Activated naive CD8-positive, alpha-beta T cell treated with anti-CD3 and anti-CD28 coated beads for 36 hours (primary cell): Measurements from ENCODE around the gene BCOR. TPM values are rescaled to one million over a fixed set of nuclear protein-coding genes. Genes with fewer than 3 reads are reported as not detected.

Source experiments
- DNase-seq: peaks from one replicate; pipeline ENCODE4 v3.0.0; 2021
- H3K27ac Mint-ChIP-seq: one replicate; pipeline ENCODE4 v1.8.0; 2022; ENCODE audit warnings: mild to moderate bottlenecking, moderate library complexity, mixed read lengths
- H3K27me3 Mint-ChIP-seq: one replicate; pipeline ENCODE4 v1.8.0; 2022; ENCODE audit warnings: mild to moderate bottlenecking, mixed read lengths
- H3K36me3 Mint-ChIP-seq: one replicate; pipeline ENCODE4 v1.8.0; 2021; ENCODE audit warnings: mild to moderate bottlenecking, mixed read lengths
- H3K4me1 Mint-ChIP-seq: one replicate; pipeline ENCODE4 v1.8.0; 2021; ENCODE audit warnings: mixed read lengths
- H3K4me3 Mint-ChIP-seq: one replicate; pipeline ENCODE4 v1.8.0; 2022; ENCODE audit warnings: mild to moderate bottlenecking, moderate library complexity, mixed read lengths
- H3K9me3 Mint-ChIP-seq: one replicate; pipeline ENCODE4 v1.8.0; 2022; ENCODE audit warnings: mixed read lengths
- total RNA-seq, 2 experiments: library from RNA; stranded (reverse); gene quantifications; one replicate each; pipeline ENCODE4 v1.2.3, GENCODE V29; 2021

Gene BCOR
- total RNA-seq, 2 experiments from 2014 or later = 32.3 to 36.0 TPM

DNA sequence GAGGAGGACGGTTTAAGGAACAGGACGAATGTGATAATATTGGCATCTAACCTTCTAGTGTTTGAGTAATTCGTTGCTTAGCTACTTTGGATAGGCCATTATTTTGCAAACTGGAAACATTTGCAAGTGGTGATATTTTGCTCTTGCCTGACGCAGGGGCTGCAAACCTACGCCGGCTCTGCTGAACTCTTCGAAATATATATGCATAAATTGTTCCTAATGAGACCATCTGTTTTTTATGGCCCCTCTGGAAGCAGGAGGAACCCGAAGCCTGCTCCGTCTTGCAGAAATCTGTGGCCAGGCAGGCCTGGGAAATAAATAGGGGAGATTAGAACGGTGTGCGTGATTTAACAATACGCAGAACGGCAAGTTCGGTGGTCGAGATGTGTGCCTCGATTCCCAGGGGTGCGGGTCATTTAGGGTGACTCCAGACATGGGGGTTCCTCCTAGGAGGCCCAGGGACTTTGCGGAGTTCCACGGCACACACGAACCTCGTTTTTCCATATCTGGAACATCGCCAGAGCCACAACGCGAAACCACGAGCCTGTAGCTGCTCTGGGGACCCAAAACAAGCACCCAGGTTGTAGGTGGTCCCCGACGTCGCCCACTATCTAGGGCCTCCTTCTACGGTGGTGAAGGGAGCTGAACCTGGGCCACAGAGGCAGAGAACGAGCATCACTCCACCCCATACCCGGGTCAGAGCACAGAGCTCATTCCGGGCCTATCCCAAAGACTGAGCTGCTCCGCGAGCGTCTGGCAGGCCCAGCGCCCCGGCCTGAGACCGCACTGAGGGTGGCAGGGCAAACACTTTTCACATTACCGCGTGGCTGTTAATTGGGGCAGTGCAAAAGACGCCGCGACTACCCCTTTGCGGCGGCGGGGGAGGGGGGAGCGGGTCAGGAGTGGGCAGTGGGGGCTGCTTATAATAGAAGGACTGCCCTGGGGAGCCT, 89.7 kb downstream of the BCOR start:
- Mint-ChIP-seq H3K27me3 (peaks cover 43% of the 10 kb centered on the region), H3K4me1 (peaks cover 26% of the 10 kb centered on the region), H3K27ac (no peak overlapping the region), H3K4me3 (no peak overlapping the region), H3K9me3 (no peaks in the 10 kb centered on the region), H3K36me3 (no peaks in the 10 kb centered on the region)
- DNase-seq = no peak

DNA sequence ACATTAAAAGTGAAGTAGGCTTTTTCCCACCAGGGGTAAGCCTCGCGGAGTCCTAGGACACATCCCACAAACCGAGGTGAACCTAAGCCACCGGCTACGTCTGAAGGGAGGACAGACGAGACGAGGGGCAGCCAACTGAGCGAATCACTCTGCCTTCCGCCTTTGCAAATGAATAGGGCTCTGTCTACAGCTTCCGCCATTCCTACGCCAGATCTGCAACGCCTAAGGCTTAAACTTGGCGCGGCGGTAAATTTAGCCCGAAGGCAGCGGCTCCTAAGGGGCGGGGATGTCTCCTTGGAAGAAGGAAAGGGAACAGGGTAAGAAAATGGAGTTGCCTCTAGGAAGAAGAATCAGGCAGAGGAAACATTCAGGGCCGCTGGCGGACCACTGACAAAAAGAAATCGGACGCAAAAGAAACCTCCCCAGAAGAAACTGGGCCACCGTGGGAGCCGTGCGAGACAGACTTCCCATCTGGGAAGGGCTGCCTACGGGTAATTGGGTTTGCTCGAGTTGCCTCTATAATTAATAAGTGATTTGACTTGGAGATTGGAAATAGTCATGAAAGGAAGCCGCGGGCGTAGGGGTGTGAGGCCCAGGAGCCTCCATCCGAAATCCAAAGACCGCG, 90.5 kb downstream of the BCOR start:
- no peak for DNase-seq
- Mint-ChIP-seq H3K27me3 (peaks cover 39% of the 10 kb centered on the region), H3K4me3 (no peak overlapping the region), H3K9me3 (no peaks in the 10 kb centered on the region), H3K4me1 (peaks cover 24% of the 10 kb centered on the region), H3K27ac (no peak overlapping the region), H3K36me3 (no peaks in the 10 kb centered on the region)

DNA sequence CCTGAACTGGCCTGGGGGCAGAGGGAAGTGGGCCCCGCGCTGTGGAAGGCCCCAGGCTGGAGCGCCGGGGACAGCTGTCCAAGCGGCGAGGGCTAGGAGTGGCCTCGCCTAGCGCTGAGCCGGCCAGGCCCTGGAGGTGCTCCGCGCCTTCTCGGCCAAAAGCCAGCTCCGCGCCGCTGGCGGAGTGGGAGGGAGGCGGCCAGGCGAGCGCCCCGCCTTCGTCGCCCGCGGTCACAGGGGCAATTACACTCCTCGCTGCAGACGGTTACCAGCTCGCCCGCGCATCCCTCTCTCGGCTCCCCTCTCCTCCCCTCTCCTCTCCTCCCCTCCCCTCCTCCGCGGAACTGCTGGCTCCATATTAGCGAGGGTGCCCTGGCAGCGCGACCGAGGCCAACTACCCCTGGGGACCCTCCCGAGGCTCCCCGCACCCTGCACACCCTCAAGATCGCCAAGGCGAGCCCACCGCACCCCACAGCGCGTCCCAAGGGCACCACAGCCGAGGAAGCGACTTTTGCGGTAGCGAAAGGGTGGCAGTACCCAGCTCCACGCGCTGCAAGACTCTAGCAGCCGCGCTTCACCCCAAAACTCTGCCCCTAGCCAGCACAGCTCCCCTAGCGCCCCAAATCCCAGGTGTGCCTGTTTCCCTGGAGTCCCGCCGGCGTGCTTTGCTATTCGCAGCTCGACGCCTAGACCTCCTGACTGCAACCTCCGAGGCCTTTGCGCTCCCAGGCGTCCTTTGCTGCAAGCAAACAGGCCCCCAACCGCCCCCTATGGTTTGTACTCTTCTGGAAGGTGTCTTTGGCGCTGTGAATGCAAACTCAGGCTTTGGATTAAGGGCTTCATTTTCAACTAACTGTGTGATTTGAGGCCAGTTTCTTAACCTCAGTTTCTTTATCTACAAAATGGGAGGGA, 91.4 kb downstream of the BCOR start:
- Mint-ChIP-seq H3K4me1 (peaks cover 19% of the 10 kb centered on the region), H3K4me3 (peak overlapping the region; percentile 37), H3K36me3 (no peaks in the 10 kb centered on the region), H3K27me3 (peaks cover 39% of the 10 kb centered on the region), H3K9me3 (no peaks in the 10 kb centered on the region), H3K27ac (no peak overlapping the region)
- DNase-seq = peak; percentile 54

DNA sequence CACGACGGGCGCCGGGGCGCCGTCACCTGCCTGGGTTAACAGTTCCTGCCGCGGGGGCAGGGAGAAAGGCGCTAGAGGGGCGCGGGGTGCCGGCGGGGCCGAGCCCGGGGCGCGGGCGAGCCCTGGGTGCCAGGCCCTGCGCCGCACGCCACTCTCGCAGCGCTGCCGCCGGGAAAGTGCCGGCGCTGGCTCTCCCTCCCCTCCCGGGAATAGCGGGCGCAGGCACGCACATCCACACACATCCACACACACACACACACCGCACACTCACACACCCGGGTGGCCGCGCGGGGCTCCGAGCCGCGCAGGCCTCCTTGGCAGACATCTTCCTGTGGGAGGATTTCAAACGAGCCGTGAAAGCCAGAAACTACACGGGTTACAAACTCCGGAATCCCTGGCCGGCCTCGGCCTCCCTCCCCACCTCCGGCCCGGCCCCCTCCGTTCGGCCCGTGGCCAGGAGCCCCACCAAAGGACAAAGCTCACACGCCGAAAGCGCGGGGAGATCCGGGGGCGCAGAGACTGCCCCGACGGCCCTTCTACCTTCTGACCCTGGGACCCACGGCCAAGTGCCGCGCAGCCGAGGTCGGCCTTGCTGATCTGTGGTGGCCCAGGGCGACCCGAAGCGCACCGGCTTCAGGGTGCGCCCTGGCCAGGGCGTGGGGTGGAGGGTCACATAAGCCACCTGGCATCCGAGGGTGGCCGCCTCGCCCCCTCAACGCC, 92.3 kb downstream of the BCOR start:
- Mint-ChIP-seq H3K36me3 (no peaks in the 10 kb centered on the region), H3K4me1 (peaks cover 11% of the 10 kb centered on the region), H3K27me3 (peaks cover 39% of the 10 kb centered on the region), H3K9me3 (no peaks in the 10 kb centered on the region), H3K4me3 (peak overlapping the region; percentile 68), H3K27ac (peak overlapping the region; percentile 29)
- DNase-seq = peak; percentile 11

DNA sequence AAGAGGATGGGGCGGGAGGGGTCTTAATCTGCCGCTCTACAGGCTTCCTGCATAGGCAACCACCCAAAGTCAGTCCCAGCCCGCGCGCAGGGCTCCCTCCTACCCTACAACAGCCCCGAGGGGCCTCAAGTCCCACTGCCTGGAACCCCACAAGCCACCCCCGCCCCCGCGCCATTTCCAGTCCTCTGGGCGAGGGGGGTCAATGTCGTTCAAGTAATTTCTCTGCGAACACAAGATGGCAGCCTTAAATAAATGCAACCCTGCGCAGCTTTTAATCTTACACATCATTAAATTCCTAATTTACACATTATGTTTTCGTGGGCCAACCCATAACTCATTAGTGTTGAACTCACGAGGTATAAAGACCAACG, 92.9 kb downstream of the BCOR start:
- Mint-ChIP-seq H3K27ac (no peak overlapping the region), H3K36me3 (no peaks in the 10 kb centered on the region), H3K4me1 (peaks cover 5% of the 10 kb centered on the region), H3K4me3 (no peak overlapping the region), H3K9me3 (no peaks in the 10 kb centered on the region), H3K27me3 (peaks cover 39% of the 10 kb centered on the region)
- no peak for DNase-seq

DNA sequence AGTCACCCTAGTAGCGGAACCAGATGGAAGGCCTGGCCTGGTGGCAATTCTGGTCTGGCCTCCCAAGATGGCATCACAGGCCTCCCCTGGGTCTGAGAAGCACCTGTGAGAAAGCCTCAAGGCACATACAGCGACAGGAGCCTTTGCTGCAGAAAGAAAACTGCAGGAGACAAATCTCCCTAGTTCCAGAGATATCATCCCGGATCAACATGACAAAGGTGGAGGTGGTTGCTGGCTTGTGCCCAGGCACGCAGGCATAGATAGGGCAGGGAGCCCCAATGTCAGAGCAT, 93.6 kb downstream of the BCOR start:
- peaks cover 4% of the 10 kb centered on the region for H3K4me1 Mint-ChIP-seq

DNA sequence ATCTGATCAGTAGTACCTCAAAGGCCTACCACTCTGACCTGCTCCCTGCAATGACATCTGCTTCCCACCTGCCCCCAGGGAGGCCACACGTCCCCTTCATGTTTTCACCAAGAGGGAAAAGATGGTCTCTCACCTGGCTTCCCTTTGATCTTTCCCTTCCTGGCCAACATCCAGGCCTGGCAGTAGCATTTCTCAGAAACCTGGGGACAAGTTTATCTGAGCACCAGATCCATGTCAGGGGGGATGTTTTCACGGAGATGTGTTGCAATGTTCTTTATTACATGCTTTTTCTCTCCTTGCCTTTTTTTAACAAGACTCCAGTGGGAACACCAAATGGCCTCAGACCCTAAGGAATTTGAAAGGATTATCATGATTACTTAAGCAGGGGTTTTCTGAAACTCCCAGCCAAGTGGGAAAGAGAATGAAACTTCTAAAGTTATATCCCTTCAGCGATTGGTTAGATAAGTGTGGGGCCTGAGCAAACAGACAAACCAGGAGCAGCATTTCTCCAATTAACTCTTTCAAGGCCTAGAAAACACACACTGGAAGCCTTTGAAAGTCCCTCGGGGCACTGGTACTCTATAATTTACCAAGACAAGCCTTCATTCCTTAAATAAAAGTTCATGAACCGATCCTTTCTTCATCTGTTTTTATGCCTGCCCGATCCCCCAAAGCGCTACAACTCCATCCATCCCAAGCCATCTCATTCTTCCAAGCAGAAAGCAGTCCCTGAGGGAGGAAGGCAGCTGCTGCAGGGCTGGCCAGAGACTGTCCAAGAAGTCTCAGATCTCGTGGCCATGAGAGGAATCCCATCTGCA, 94.1 kb downstream of the BCOR start:
- H3K9me3 Mint-ChIP-seq = no peaks in the 10 kb centered on the region
- no peak overlapping the region for H3K27ac Mint-ChIP-seq
- no peaks in the 10 kb centered on the region for H3K36me3 Mint-ChIP-seq
- DNase-seq = no peak
- no peak overlapping the region for H3K4me3 Mint-ChIP-seq
- peaks cover 2% of the 10 kb centered on the region for H3K4me1 Mint-ChIP-seq
- H3K27me3 Mint-ChIP-seq = peaks cover 35% of the 10 kb centered on the region

More for the DNA sequence above, 93.6 kb downstream of the BCOR start:
- DNase-seq = no peak
- Mint-ChIP-seq H3K9me3 (no peaks in the 10 kb centered on the region), H3K36me3 (no peaks in the 10 kb centered on the region), H3K4me3 (no peak overlapping the region), H3K27me3 (peaks cover 39% of the 10 kb centered on the region), H3K27ac (no peak overlapping the region)

DNA sequence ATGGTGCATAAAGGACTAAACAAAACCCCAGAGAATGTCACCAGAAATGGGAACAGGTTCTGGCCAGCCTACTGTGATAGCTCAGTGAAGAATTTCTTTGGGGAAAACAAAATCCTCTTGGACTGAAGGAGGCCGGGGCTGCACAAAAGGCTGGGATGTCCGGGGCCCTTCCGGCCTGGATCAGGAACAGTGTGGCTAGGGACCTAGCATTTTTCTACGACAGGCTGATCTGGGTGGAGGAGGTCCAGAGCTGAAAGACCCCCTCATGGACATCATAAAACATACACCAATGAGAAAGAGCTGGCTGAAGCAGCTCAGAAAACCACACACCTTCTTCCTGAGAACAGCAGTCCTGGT, 94.7 kb downstream of the BCOR start:
- DNase-seq = no peak
- H3K4me1 Mint-ChIP-seq = peaks cover 2% of the 10 kb centered on the region
- H3K27ac Mint-ChIP-seq = no peak overlapping the region
- H3K4me3 Mint-ChIP-seq = no peak overlapping the region
- H3K27me3 Mint-ChIP-seq = peaks cover 29% of the 10 kb centered on the region
- no peaks in the 10 kb centered on the region for H3K36me3 Mint-ChIP-seq
- no peaks in the 10 kb centered on the region for H3K9me3 Mint-ChIP-seq
